GM12892 (cell line): Measurements from ENCODE around the gene SLMAP.

Experiments
- POLR2A ChIP-seq: IDR thresholded peaks from 2 replicates; pipeline ENCODE4 v1.6.1; 2011; ENCODE audit warnings: low read depth, low read length, control low read depth
- POLR2AphosphoS5 ChIP-seq: IDR thresholded peaks from 2 replicates; pipeline ENCODE4 v1.6.1; 2011; ENCODE audit warnings: low read depth, low read length, control low read depth
- TAF1 ChIP-seq: IDR thresholded peaks from 2 replicates; pipeline ENCODE4 v1.6.1; 2011; ENCODE audit warnings: low read depth, mild to moderate bottlenecking, control low read depth, low read length, borderline replicate concordance

- TF ChIP-seq POLR2A (no peak), POLR2AphosphoS5 (no peak), TAF1 (no peak)
Observed at GRCh38 chr3:57952651-57953050, 196.5 kb downstream of the SLMAP start.
